GM23338 (cell line): Measurements from ENCODE around the gene F13A1.

Source experiments
- EZH2 ChIP-seq: fragments of 200-600 bp; sonication (generic); IDR thresholded peaks from one replicate; pipeline ENCODE4 v1.8.0; 2017; ENCODE audit warnings: antibody characterized with exemption, mild to moderate bottlenecking, low read depth; ENCODE audit not compliant: unreplicated experiment
- EZH2phosphoT487 ChIP-seq: fragments of 200-600 bp; sonication (generic); IDR thresholded peaks from one replicate; pipeline ENCODE4 v1.8.1; 2018; ENCODE audit warnings: antibody characterized with exemption; ENCODE audit not compliant: unreplicated experiment
- POLR2AphosphoS5 ChIP-seq: IDR thresholded peaks from 2 replicates; pipeline ENCODE4 v1.6.1; 2016; ENCODE audit warnings: antibody characterized with exemption, low read depth
- STAT1 ChIP-seq: IDR thresholded peaks from one replicate; pipeline ENCODE4 v1.6.1; 2016; ENCODE audit warnings: antibody characterized with exemption; ENCODE audit not compliant: unreplicated experiment
- ZNF331 ChIP-seq: fragments of 250-450 bp; sonication (Bioruptor Pico); IDR thresholded peaks from 2 replicates; pipeline ENCODE4 v1.5.0; 2020; ENCODE audit warnings: low read depth, mild to moderate bottlenecking, moderate library complexity
- TF ChIP-seq, protein P1 (sequence below), 2 experiments: fragments of 200-600 bp in 1 of 2; sonication (generic) in 1 of 2; conservative IDR thresholded peaks; 2 replicates each; pipeline versions ENCODE4 v1.5.1 to v1.6.1; 2016 to 2017; ENCODE audit warnings: antibody characterized with exemption in 2 of 2, low read depth in 2 of 2, mild to moderate bottlenecking in 2 of 2, moderate library complexity in 1 of 2

DNA sequence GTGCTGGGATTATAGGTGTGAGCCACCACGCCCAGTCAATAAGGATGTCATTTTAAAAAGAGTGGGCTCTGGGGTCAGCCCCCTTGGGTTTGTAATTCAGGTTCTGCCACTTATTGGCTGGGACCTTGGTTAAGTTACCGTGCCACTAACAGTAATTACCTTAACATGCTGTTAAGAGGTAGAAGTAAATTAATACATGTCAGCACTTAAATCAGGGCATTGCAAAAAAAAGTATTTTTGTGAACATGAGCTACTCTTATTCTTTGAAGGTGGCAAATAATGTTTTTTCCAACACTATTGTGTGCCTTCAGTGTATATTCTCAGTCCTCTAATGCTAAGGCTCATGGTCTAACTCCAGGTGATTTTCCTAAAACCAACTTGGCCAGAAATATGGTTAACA lies 109.5 kb downstream of the F13A1 start:
- no peak for TF ChIP-seq EZH2
- TF ChIP-seq, protein P1, sequence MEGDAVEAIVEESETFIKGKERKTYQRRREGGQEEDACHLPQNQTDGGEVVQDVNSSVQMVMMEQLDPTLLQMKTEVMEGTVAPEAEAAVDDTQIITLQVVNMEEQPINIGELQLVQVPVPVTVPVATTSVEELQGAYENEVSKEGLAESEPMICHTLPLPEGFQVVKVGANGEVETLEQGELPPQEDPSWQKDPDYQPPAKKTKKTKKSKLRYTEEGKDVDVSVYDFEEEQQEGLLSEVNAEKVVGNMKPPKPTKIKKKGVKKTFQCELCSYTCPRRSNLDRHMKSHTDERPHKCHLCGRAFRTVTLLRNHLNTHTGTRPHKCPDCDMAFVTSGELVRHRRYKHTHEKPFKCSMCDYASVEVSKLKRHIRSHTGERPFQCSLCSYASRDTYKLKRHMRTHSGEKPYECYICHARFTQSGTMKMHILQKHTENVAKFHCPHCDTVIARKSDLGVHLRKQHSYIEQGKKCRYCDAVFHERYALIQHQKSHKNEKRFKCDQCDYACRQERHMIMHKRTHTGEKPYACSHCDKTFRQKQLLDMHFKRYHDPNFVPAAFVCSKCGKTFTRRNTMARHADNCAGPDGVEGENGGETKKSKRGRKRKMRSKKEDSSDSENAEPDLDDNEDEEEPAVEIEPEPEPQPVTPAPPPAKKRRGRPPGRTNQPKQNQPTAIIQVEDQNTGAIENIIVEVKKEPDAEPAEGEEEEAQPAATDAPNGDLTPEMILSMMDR (conservative IDR thresholded peaks at IDR 0.05; ENCODE audit: low read depth in 2 of 2) = no peak
- TF ChIP-seq EZH2phosphoT487 = no peak
- TF ChIP-seq POLR2AphosphoS5 = no peak
- TF ChIP-seq STAT1 = no peak
- no peak for TF ChIP-seq ZNF331 (CRISPR knock-in tag)
